GM04503 (cell line): Measurements from ENCODE around the gene DAO.
A peak's percentile ranks its signal among the peaks of the same experiment; 100 is the strongest.

Experiments used
- DNase-seq: peaks from one replicate; pipeline ENCODE4 v3.0.0-alpha.2; 2012; ENCODE audit warnings: low read depth

DAO gene

DNA sequence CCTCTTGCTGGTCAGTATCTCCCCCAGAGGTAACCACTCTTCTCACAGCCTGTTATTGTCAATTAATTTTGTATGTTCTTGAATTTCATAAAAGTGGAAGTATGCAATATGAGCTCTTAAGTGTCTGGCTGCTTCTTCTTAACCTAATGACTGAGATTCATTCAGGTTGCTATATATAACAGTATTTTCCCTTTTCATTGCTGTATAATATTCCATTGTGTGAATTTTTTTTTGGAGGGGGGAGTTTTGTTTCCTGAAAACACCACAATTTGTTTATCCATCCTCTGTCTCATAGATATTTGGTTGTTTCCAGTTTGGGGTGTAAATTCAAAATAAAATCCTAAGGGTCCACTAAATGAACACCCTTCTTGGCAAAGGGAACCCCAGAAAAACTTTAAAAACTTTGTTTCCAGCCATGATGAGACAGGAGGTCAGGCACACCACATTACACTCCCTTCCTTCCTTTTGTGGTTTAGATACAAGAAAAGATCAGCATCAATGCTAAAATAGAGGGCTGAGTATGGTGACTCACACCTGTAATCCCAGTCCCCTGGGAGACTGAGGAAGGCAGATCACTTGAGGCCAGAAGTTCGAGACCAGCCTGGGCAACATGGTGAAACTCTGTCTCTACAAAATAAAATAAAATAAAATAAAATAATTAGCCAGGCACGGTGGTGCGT is 4.1 kb upstream of the DAO start:
- DNase-seq = no peak

- DNase-seq = no peak
Measured at GRCh38 chr12:108876550-108876949, 3.3 kb upstream of the DAO start.

GRCh38 chr12:108881953-108882352 is 2.1 kb downstream of the DAO start:
- DNase-seq = no peak

- no peak for DNase-seq
Measured at GRCh38 chr12:108884116-108885012, 4.5 kb downstream of the DAO start.

DNA sequence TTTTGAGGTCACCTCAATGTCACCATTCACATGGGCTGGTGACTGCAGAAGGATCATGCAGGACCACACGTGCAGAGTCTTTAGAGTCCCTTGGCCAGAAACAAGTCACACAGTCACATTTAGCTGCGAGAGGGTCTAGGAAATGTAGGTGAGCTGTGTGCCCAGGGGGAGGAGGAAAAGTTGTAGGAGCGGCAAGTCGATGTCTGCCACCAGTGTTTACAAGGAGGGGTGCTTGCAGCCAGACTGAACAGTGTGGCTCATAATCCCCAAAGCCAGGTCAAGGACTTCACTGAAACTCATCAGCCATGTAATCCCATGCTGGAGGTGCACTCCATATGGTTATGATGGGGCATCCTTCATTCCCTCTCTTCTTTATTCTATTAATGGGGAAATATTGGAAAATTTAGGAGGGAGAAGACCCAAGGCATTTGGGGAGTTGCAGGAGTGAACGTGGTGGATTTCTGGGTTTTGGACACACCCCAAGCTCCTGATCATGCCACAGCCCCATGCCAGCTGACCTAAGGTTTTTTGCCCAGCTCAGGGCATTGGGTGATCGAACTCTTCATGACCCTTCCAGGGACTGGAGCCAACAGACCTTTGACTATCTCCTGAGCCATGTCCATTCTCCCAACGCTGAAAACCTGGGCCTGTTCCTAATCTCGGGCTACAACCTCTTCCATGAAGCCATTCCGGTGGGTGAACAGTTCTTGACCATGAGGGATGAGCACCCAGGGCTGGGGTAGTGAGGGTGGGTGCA is 7.2 kb downstream of the DAO start:
- no peak for DNase-seq

DNA sequence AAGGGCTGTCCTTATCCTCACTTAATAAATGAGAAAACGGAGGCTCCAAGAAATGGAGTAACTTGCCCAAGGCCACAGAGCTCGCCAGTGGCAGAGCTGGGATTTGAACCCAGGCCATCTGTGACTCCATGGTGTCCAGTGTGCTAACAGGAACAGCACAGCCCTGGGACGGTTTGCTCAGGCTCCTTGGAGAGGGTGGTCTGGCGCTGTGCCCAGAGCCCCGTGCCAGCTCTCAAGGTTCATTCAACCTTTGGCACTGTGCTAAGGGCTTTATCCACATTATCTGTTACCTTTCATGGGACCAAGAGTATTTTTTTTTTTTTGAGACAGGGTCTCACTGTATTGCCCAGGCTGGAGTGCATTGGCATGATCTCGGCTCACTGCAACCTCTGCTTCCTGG is 8.1 kb downstream of the DAO start:
- DNase-seq = no peak

- DNase-seq = no peak
Measured at GRCh38 chr12:108890208-108890607, 10.3 kb downstream of the DAO start.

- no peak for DNase-seq
Measured at GRCh38 chr12:108895220-108895802, 15.4 kb downstream of the DAO start.

DNA sequence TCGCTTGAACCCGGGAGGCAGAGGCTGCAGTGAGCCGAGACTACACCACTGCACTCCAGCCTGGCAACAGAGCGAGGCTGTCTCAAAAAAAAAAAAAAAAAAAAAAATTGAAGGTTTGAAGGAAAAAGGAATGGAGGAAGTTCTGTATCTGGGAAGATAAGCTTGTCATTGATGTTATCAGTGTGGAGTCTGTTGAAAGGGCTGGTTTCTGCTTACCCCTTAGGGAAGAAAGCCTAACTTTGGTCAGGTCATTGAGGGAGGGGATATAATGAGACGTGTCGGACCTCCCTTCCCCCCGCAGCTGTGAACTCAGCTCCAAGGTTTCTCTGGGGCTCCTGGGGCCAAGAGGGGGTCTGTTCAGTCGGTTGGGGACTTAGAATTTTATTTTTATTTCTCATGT is 16.4 kb downstream of the DAO start:
- no peak for DNase-seq

DNA sequence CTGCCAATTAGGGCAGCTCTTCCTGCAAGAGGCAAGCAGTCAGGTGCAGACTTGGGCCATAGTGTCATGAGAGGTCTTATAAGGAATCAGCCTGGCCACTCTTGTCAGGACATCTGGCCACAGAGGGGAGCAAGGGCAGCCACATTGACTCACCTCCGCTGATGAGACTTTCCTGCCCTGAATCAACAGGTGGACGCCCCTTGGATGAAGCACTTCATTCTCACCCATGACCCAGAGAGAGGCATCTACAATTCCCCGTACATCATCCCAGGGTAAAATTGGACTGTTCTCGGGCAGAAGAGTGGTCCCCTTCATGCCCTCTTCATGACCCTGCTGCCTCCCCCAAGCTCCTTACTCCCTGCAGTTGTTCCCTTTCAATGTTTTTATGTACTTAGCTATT is 16.9 kb downstream of the DAO start:
- no peak for DNase-seq

GRCh38 chr12:108899145-108899544 is 19.3 kb downstream of the DAO start:
- no peak for DNase-seq

DNA sequence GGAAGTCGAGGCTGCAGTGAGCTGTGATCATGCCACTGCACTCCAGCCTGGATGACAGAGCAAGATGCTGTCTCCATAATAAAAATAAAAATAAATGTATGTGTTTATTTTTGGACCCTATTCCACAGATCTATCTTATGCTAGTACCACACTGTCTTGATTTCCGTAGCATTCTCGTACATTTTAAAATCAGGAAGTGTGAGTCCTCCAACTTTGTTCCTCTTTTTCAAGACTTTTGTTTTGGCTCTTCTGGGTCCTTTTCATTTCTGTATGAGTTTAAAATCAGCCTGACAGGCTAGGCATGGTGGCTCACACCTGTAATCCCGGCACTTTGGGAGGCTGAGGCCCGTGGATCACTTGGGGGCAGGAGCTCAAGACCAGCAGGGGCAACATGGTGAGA is 25.8 kb downstream of the DAO start:
- DNase-seq = no peak

DNA sequence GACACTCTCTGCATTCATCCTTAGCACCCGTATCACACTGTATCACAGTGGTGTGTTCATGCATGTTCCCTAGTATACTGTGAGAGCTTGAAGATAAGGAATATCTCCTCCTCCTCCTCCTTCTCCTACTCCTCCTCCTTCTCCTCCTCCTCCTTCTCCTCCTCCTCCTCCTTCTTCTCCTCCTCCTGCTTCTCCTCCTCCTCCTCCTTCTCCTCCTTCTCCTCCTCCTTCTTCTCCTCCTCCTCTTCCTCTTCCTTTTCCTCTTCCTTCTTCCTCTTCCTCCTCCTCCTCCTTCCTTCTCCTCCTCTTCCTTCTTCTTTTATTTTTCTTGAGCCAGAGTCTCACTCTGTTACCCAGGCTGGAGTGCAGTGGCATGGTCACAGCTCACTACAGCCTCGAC is 27.1 kb downstream of the DAO start:
- DNase-seq = no peak

- DNase-seq = peak; percentile 14
Measured at GRCh38 chr12:108907839-108908351, 28.0 kb downstream of the DAO start.

GRCh38 chr12:108910336-108910735 is 30.4 kb downstream of the DAO start:
- DNase-seq = no peak

DNA sequence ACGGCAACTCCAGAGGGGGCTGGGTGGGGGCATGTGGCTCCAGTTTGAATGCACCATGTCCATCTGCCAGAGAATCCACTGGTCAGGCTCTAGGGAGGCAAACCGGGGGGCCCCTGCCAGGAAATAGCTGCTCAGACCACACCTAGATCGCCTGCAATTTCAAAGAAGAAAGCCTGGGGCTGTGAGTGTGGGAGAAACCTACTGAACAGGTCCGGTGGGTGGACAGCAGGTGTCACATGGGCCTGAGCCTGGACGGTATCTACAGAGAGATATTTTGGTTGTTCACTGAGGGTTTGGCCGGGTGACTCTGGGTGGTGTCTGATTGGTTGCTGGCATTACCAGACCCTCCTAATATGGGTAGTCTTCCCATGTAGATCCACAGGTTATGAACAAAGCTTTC is 32.0 kb downstream of the DAO start:
- no peak for DNase-seq

DNA sequence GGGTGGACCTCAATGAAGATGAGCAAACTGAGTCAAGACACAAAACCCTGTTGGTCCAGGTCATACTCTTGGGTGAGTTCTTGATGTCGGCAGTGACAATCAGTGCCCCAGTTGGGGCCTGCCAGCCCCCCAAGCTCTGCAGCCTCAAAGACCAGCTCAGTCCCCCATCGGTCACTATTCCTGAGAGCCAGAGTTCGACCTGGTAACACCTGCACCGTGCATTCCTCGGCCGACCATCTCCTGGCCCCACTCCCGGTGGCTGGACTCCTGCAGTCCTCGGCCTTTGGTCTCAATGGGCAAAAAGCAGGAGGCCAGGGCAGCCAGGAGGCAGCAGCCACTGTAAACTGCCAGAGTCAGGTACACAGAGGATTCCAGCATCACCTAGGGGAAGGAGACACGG is 32.5 kb downstream of the DAO start:
- no peak for DNase-seq

DNA sequence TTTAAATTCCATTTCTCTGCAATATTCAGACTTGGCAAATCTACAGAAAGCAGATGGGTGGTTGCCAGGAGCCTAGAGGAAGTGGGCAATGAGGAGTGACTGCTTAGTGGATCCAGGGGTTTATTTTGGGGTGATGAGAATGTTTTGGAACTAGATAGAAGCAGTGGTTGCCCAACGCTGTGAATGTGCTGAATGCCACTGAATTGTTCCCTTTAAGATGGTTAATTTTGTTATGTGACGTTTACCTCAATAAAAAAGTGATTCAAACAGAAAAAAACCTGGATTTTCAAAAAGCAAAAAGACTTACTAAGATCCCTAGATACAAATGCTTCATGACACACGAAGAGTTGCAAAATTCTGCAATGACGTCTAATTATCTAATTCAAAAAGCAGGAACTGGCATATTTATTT is 34.2 kb downstream of the DAO start:
- DNase-seq = peak; percentile 36

DNA sequence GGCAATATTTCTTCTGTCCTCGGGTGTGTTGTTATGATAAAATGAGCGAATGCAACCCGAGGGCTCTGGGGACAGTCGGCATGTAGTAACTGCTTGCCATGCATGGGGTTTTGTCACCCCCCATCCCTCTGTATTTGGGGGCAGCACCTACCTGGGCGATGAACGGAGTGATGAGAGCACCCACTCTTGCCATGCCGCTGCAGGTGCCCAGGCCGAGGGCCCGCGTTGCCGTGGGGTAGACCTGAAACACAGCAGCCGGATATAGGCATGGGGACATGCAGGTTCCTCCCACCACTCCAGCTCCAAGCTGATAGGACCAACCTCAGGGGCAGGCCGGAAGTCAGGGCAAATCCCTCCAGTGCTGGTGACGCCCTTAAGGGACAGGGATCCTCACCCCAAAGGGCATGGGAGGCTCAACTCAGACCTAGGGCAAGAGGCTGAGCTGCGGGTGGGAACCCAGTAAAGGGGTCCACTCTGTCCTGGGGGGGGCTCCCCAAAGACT is 35.8 kb downstream of the DAO start:
- no peak for DNase-seq

DNA sequence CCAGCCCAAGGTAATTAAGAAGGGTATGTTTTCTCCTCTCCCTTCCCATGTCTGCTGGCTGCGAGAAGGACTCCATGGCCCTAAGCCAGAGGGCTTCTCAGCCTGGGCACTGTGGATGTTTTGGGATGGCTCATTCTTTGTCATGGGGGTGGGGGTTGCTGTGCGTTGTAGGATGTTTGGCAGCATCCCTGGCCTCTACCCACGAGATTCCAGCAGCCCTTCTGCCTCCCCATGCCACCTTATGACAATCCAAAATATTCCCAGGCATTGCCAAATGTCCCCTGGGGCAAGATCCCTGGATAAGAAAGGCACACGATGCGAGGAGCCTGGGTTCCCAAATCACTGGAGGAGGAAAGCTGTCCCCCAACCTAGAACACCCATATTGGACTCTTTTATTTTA is 36.4 kb downstream of the DAO start:
- no peak for DNase-seq

GRCh38 chr12:108918206-108918605 is 38.3 kb downstream of the DAO start:
- no peak for DNase-seq
